HG02642 (cell line): ENCODE measurements around the gene PJVK.

Experiments
- ATAC-seq: cut with Tn5 transposase; IDR thresholded peaks from one replicate; pipeline ENCODE4 v1.9.1; 2021; ENCODE audit warnings: mild to moderate bottlenecking; ENCODE audit not compliant: unreplicated experiment, poor library complexity

PJVK gene

DNA sequence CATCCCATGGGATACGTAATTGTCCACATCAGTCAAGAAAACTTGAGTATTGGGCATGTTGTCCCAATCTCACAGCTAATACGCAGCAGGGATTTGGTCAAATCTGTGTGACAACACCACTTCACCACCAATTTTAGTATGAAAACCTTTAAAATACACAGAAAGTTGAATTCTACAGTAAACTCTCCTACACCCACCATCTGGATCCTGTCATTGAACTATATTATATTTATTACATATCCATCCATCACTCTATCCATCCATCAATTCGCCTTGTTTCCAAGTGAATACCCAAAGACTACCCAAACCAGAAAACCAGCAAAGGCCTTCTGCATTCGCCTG, 28.1 kb downstream of the PJVK start:
- ATAC-seq: no peak

DNA sequence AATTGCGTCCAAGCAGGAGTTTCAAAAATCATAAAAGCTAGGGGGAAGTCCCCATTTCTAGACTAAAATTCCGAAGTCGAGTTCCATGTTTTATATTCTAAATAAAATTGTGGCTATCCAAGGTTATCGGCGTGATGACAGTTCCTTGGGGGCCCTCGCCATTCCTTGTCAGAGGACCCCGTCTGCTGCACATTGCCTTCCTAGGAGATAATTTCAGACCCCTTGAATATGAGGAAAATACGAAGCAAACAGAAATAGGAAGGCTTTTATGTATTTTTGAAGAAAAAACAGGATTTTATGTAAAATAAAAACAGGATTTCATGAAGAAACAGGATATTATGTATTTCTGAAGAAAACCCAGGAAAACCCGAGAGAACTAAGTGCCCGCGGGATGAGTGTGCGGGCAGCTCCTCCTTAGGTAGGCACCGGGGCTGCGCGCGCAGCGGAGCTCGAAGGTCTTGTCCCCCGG, 28.6 kb downstream of the PJVK start:
- ATAC-seq: no peak

DNA sequence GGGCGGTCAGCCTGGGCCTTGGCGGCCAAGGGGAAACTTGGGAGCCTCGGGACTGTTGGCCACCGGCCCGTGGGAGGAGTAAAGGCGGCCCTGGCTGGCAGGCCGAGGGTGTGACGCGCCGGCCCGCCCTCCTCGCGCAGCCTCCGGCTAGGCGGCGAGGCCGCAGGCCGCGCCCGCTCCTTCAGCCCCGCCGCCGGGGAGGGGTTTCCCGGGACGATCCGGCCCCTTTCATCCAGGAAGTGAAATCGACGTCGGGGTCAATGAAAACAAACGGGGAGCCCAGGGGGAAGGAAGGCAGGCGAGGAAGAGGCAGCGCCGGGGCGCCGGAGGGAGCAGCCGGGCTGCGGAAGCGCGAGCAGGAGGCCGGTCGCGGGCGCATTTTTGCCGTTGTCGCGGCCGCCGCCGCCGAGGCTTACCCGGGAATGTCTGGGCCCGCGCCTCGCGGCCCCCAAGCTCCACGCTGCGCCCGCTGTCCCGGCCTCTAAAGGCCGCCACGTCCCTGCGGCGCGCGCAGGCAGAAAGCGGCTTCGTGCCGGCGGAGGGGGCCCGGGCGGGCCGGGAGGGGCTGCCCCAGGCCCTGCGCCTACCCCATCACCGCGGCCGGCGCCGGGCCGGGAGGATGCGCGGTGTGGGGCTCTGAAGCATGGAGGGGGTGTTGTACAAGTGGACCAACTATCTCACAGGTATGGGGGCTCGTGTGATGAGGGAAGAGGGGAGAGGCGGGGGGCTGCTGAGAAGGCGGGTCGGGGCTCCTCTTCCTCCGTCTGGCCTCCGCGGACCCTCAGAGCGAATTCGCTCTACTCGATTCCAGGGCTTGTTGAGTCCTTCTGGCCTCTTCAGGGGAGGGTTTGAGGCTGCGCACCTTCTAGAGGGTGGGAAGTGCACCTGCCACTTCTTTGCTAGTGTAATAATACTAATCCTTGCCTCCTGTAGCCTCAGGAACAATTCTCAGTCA, 29.3 kb downstream of the PJVK start, which contains the start of gene PLEKHA3:
PLEKHA3 (plus strand) TSS at position 231 of the 955 bp plus-strand sequence; CDS start at position 644, 413 bp downstream.
- peak; percentile 83 for ATAC-seq

DNA sequence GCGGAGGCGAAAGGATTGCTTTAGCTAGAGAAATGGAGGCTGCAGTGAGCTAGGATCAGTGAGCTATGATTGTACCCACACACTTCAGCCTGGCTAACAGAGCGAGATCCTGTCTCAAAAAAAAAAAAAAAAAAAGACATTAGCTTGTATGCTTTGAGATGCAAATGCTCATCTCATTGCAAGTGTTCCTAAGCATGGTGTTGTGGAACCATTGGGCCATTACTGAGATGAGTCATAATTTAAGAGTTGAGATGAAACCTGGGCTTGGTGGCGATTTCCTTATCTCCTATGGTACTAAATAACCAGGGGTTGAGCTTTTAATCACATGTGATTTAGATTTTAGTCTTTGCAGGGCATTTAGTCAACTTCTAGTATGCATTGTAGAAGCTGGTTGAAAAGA, 31.3 kb downstream of the PJVK start:
- peak; percentile 13 for ATAC-seq

DNA sequence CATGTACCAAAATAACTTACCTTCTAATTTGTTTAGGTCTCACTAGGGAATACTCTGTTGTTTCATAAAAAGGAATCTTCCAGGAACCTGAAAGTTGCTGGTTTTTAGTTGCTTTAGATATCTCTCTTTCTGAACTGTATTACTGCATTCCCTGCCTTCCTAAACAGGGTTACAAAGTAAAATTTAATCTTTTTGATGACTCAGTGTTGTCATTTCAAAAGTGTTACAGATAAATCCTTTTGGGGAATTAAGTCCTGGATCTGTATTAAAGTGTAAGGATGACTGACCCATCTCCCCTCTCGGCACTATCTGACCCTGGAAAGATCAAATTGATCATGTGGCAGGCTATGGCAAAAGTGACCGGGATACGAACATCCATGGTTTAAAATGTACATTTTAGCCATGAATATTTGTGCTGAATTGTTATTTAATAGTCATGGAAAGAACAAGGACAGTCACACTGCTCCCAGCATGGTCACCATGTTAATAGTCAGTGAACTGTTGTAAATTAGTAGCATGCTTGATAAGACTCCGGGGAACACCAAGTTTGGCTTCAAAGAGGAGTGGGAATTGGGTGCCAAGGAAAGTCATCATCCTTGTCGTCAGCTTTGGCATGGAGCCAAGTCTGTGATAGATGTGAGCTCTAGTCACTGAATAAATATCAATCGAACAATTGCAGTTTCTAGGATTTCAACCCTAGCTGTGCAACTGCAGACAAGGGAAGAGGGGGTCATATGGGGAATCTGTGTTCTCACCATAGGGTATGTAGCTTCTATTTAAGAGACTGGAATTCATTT, 33.3 kb downstream of the PJVK start:
- no peak for ATAC-seq

DNA sequence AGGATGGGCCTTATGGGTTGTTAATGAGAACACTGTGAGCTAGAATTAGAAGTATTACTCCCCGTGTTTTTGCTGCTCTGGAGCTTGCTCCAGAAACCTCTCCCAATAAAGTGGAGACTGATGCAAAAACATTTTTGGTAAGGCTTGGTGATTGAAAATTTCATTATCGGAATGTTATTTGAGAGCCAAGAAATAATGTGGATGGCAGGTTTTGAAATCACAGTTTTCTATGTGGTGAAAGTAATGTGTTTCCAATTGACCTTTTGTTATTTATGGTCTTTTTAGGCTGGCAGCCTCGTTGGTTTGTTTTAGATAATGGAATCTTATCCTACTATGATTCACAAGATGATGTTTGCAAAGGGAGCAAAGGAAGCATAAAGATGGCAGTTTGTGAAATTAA, 34.2 kb downstream of the PJVK start:
- no peak for ATAC-seq

DNA sequence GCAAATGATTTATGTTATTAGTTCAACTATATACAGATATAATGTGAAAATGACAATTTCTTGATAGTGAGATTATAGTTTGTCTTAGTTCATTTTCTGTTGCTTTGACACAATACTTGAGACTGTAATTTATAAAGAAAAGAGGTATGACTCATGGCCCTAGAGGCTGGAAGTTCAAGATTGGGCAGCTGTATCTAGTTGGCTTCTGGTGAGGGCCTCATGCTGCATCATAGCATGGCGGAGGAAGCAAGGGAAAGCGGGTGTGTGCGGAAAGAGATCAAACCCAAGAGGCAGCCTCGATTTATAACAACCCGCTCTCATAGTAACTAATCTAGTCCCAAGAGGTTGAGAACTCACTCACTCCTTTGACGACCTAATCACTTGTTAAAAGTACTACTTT, 40.4 kb downstream of the PJVK start:
- no peak for ATAC-seq

DNA sequence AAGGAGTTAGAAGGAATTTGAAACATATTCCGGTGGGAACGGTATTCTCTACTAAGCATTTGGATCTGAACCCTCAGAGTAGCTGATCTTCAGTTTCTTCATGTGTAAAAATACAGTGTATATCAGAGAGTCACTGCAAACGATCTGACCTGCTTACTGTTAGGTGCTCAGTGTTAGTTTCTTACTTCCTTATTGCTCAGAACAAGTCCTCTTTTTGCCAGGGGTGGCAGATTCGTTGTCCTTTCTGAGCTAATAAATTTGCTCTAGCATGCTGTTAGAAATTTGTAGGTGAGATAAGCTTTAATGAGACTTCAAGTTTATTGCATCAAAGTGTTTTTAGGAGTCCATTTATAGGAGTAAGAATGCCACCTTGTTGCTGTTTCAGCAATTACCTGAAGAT, 44.9 kb downstream of the PJVK start:
- no peak for ATAC-seq

DNA sequence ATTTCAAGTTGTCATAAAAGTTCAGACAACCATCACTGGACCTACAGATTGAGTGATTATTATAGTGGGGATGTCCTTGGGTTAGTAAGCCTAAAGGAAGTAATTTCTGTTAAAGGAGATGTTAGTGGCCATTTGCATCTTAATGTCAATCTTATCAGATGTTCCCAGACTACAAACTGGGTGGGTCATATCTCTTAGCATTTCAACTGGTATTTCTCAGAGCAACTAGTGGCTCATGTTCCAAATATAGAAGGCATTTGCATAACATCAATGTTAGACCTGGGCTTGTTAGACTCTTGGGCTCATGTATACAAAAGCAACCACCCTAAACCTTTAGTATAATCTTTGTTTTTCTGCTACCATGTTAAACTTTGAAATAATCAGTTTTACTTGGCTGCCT, 47.0 kb downstream of the PJVK start:
- no peak for ATAC-seq

DNA sequence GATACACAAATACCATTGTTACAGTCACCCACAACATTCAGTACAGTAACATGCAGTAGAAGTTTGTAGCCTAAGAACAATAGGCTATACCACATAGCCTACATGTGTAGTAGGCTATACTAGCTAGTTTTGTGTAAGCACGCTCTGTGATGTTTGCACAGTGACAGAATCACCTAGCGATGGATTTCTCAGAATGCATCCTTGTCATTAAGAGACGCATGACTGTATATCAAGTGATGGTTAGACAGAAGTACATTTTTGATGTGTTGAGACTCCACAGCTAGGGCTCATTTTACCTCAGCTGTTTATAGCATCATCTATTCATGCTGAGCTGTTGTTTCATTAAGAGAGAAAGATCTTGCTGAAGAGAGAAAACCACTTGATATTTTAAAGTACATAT, 48.5 kb downstream of the PJVK start:
- no peak for ATAC-seq

DNA sequence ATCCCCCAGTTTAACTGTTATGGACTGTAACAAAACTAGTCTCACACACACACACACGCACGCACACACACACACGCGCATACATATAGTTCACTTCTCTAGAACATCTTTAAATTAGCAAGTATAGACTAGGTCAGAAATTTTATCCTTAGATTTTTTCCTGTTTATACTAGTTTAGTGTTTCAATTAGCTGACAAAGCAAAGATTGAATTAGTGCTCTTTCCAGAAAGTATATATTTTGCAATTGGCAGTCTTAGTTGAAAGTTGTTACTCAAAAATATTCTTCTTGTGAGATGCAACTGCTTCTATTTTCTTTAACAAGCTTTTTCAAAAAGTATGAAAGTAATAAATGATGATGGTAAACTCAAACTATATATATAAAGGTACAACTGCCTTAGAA, 51.6 kb downstream of the PJVK start:
- no peak for ATAC-seq

DNA sequence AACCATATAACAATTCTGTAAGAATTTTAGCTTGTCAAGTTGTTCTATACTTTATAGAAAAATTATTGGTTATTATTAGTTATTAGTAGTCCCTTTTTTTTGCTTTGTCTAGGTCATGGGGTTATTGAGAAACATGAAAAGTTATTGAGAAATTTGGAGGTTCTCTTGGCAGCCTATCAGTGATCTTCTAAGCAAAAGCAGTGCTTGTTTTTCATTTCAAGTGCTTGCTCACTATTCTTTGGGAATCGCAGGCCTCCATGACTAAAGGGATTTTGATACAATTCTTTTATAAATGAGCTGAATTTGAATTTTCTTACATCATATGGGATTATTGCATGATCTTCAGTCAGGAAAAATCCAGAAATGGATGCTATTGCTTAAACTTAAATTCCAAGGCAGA, 54.9 kb downstream of the PJVK start:
- ATAC-seq: no peak

DNA sequence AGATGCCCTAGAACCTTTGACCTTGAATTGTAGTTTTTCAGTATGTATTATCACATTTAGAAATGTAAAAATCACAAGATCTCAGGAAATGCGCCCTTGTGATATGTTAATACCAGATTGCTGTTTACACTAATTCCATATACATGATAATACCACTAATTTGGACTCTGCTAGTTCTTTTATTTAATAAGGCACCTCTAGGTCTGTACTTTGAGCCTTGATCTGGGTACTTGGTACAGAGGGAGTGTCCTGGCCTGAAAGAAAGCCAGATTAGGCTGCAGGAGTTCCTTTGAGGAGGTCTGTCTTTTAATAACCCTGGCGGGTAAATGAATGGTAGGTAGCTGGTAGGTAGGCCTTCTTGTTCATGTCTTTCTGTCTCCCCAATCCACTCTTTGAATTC, 55.3 kb downstream of the PJVK start:
- no peak for ATAC-seq

DNA sequence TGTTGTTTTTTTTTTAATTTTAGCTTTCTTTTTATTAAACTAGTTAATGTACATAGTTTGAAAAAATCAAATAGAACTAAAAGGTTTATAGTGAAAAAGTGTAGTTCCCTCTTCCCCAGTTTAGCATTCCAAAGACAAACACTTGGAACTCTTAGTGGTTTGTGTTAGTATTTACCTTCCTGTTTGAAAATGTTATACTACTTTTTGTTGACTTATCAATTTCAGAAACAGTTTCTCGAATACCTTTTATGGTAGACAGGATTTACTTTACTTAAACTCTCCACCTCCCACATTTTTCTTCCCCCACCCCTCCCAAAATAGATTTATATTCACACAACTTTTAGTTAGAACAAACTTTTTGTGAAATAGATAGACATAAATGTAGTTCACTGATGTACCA, 55.8 kb downstream of the PJVK start:
- no peak for ATAC-seq

DNA sequence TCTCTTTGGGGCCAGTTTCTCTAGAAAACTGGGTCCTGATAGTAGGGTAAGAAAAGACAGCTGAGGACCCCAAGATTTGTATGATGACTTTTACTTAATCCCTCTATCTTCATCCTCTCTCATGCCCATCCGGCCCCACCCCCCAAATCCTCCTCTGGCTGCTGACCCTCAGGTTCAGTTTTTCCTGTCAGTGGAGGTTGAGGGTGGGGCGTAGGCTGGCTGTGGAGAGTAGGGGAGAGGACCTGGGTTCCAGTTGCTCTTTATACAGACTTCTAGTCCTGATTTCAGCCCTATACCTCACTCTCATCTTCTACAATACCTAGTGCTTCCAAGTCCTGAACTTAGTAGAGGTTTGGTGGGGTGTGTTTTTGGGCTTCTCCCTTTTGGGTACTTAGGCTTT, 57.5 kb downstream of the PJVK start:
- no peak for ATAC-seq

DNA sequence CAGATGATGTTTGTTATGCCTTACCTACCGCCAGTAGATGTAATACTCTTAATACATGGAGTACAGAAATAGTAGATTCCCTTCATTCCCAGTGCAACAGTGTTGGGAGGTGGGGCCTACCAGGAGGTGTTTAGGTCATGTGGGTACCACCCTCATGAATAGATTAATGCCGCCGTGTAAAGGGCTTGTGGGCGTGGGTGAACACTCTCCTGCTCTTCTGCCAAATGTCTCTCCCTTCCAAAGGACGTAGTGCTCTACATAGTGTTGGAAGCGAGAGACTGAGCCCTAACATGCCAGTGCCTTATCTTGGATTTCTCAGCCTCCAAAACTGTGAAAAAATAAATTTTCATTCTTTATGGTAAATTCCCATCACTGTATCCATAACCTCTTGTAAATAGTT, 59.2 kb downstream of the PJVK start:
- no peak for ATAC-seq
